Measurements from ENCODE around the gene TOX3. TPM values are rescaled to one million over a fixed set of nuclear protein-coding genes. Genes with fewer than 3 reads are reported as not detected.

Gene TOX3
- total RNA-seq (2022; extraction: Qiagen RNA extraction; ENCODE audit: low read depth): 0.18 to 0.66 TPM (median 0.34 TPM) in 5 replicates

DNA sequence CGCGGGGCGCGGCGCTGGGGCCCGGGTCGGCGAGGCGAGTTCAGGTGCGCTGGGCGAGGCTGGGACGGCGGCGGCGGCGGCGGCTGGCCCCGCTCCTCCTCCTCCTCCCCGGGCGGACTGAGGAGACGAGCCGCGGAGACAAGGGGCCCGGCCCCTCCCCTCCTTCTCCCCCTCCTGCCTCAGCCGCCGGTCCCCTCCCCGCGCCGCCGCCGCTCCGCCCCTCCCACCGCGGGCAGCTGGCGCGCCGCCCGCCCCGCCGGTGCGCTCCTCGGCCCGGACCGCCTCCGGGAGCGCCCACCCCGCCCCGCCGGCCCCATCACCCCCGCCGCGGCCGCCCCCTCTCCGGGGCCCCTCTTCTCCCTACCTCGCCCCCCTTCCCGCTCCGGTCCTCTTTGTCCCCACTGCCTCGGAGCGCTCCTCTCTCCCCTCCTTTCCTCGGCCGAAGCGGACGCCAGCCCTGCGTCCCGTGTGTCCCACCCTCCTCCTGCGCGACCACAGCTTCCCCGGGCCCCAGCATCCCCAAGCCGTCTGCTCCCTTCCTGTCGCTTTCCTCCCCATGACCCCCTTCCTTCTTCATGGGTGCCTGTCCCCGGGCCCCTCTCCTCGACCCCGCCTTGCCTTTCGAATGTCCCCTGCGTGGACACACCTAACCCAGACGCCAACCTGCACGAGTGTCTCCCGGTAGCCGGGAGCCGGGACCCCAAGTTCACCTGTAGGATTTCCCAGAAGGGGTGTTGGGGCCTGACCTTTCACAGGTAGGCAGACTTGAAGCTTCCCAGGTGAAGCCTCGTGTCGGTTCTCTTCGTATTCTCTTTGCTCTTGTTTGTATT, at the start of gene TOX3:
TOX3 (minus strand) TSS at position 140 of the 830 bp plus-strand sequence. CDS start 420 bp downstream, outside the sequence.

